Activated naive CD8-positive, alpha-beta T cell treated with anti-CD3 and anti-CD28 coated beads, Interleukin-2, amount 50 U/mL, for 24 hours (primary cell): ENCODE results near the gene KLF13.

ENCODE experiments used
- ATAC-seq: fragments of 150-1000 bp; cut with Tn5 transposase; one replicate; pipeline ENCODE4 v1.10.0; 2021
- DNase-seq: peaks from one replicate; pipeline ENCODE4 v3.0.0; 2021
- H3K27ac Mint-ChIP-seq: one replicate; pipeline ENCODE4 v1.8.0; 2021; ENCODE audit warnings: mild to moderate bottlenecking, mixed read lengths
- H3K27me3 Mint-ChIP-seq: one replicate; pipeline ENCODE4 v1.8.0; 2021; ENCODE audit warnings: mixed read lengths
- H3K36me3 Mint-ChIP-seq: one replicate; pipeline ENCODE4 v1.8.0; 2021; ENCODE audit warnings: low read depth, mixed read lengths
- H3K4me1 Mint-ChIP-seq: one replicate; pipeline ENCODE4 v1.8.0; 2021; ENCODE audit warnings: mixed read lengths
- H3K4me3 Mint-ChIP-seq: one replicate; pipeline ENCODE4 v1.8.0; 2021; ENCODE audit warnings: mild to moderate bottlenecking, moderate library complexity, mixed read lengths
- H3K9me3 Mint-ChIP-seq: one replicate; pipeline ENCODE4 v1.8.0; 2021; ENCODE audit warnings: mixed read lengths

KLF13 gene

GRCh38 chr15:31390029-31390428, 63.4 kb downstream of the KLF13 start:
- Mint-ChIP-seq H3K4me3 (no peak overlapping the region), H3K27ac (no peak overlapping the region), H3K27me3 (no peaks in the 10 kb centered on the region), H3K36me3 (no peaks in the 10 kb centered on the region), H3K9me3 (peaks cover 5% of the 10 kb centered on the region), H3K4me1 (peaks cover 59% of the 10 kb centered on the region)
- ATAC-seq (no peak), DNase-seq (peak; percentile 1)

GRCh38 chr15:31390777-31391486, 64.3 kb downstream of the KLF13 start:
- ATAC-seq (no peak), DNase-seq (peak; percentile 1)
- Mint-ChIP-seq H3K4me1 (peaks cover 54% of the 10 kb centered on the region), H3K36me3 (no peaks in the 10 kb centered on the region), H3K9me3 (peaks cover 5% of the 10 kb centered on the region), H3K27me3 (no peaks in the 10 kb centered on the region), H3K4me3 (no peak overlapping the region), H3K27ac (no peak overlapping the region)

GRCh38 chr15:31391687-31392671, 65.3 kb downstream of the KLF13 start:
- peak; percentile 87 for DNase-seq
- peak overlapping the region; percentile 82 for H3K27ac Mint-ChIP-seq

GRCh38 chr15:31392761-31393401, 66.2 kb downstream of the KLF13 start:
- peaks cover 5% of the 10 kb centered on the region for H3K9me3 Mint-ChIP-seq
- peaks cover 43% of the 10 kb centered on the region for H3K4me1 Mint-ChIP-seq
- H3K27me3 Mint-ChIP-seq: no peaks in the 10 kb centered on the region
- ATAC-seq (peak; percentile 18), DNase-seq (peak; percentile 33)
- H3K36me3 Mint-ChIP-seq: no peaks in the 10 kb centered on the region
- H3K4me3 Mint-ChIP-seq: peak overlapping the region; percentile 84
- H3K27ac Mint-ChIP-seq: peak overlapping the region; percentile 31

More at GRCh38 chr15:31391687-31392671, 65.3 kb downstream of the KLF13 start:
- peak; percentile 81 for ATAC-seq
- H3K36me3 Mint-ChIP-seq: no peaks in the 10 kb centered on the region
- peaks cover 5% of the 10 kb centered on the region for H3K9me3 Mint-ChIP-seq
- no peaks in the 10 kb centered on the region for H3K27me3 Mint-ChIP-seq
- peaks cover 46% of the 10 kb centered on the region for H3K4me1 Mint-ChIP-seq
- H3K4me3 Mint-ChIP-seq: peak overlapping the region; percentile 84

- H3K4me1 Mint-ChIP-seq: peaks cover 43% of the 10 kb centered on the region
Measured at GRCh38 chr15:31393444-31394091, 66.9 kb downstream of the KLF13 start.

GRCh38 chr15:31396881-31397560, 70.4 kb downstream of the KLF13 start:
- H3K9me3 Mint-ChIP-seq: no peaks in the 10 kb centered on the region
- no peak overlapping the region for H3K4me3 Mint-ChIP-seq
- H3K27ac Mint-ChIP-seq: no peak overlapping the region
- peaks cover 47% of the 10 kb centered on the region for H3K4me1 Mint-ChIP-seq
- no peaks in the 10 kb centered on the region for H3K27me3 Mint-ChIP-seq
- no peaks in the 10 kb centered on the region for H3K36me3 Mint-ChIP-seq
- ATAC-seq: no peak
- peak; percentile 4 for DNase-seq

More at GRCh38 chr15:31393444-31394091, 66.9 kb downstream of the KLF13 start:
- Mint-ChIP-seq H3K4me3 (peak overlapping the region; percentile 84), H3K9me3 (peaks cover 5% of the 10 kb centered on the region), H3K27ac (peak overlapping the region; percentile 70), H3K27me3 (no peaks in the 10 kb centered on the region), H3K36me3 (no peaks in the 10 kb centered on the region)
- ATAC-seq: no peak
- DNase-seq: peak; percentile 8

GRCh38 chr15:31397851-31398661, 71.4 kb downstream of the KLF13 start:
- H3K36me3 Mint-ChIP-seq: no peaks in the 10 kb centered on the region
- no peaks in the 10 kb centered on the region for H3K9me3 Mint-ChIP-seq
- peaks cover 45% of the 10 kb centered on the region for H3K4me1 Mint-ChIP-seq
- peak; percentile 7 for DNase-seq
- no peaks in the 10 kb centered on the region for H3K27me3 Mint-ChIP-seq
- H3K4me3 Mint-ChIP-seq: no peak overlapping the region
- H3K27ac Mint-ChIP-seq: peak overlapping the region; percentile 87
- ATAC-seq: no peak

GRCh38 chr15:31398677-31399301, 72.2 kb downstream of the KLF13 start:
- ATAC-seq: peak; percentile 27
- no peaks in the 10 kb centered on the region for H3K36me3 Mint-ChIP-seq
- peaks cover 43% of the 10 kb centered on the region for H3K4me1 Mint-ChIP-seq
- H3K4me3 Mint-ChIP-seq: peak overlapping the region; percentile 17
- H3K9me3 Mint-ChIP-seq: no peaks in the 10 kb centered on the region
- no peaks in the 10 kb centered on the region for H3K27me3 Mint-ChIP-seq
- peak overlapping the region; percentile 87 for H3K27ac Mint-ChIP-seq
- DNase-seq: peak; percentile 46

- Mint-ChIP-seq H3K27me3 (no peaks in the 10 kb centered on the region), H3K4me1 (peaks cover 49% of the 10 kb centered on the region), H3K9me3 (no peaks in the 10 kb centered on the region), H3K27ac (peak overlapping the region; percentile 87), H3K4me3 (peak overlapping the region; percentile 59), H3K36me3 (no peaks in the 10 kb centered on the region)
- peak; percentile 62 for DNase-seq
- peak; percentile 91 for ATAC-seq
Measured at GRCh38 chr15:31399544-31400171, 73.0 kb downstream of the KLF13 start.

GRCh38 chr15:31400222-31400927, 73.7 kb downstream of the KLF13 start:
- Mint-ChIP-seq H3K36me3 (no peaks in the 10 kb centered on the region), H3K27me3 (no peaks in the 10 kb centered on the region), H3K4me1 (peaks cover 56% of the 10 kb centered on the region), H3K9me3 (no peaks in the 10 kb centered on the region), H3K27ac (peak overlapping the region; percentile 87), H3K4me3 (peak overlapping the region; percentile 59)
- DNase-seq: no peak
- peak; percentile 65 for ATAC-seq

- Mint-ChIP-seq H3K36me3 (peaks cover 2% of the 10 kb centered on the region), H3K4me3 (no peak overlapping the region), H3K9me3 (peaks cover 4% of the 10 kb centered on the region), H3K27ac (no peak overlapping the region), H3K27me3 (no peaks in the 10 kb centered on the region), H3K4me1 (peaks cover 63% of the 10 kb centered on the region)
- ATAC-seq (no peak), DNase-seq (no peak)
Measured at GRCh38 chr15:31401282-31401681, 74.6 kb downstream of the KLF13 start.

- Mint-ChIP-seq H3K27me3 (no peaks in the 10 kb centered on the region), H3K4me1 (peaks cover 64% of the 10 kb centered on the region), H3K27ac (no peak overlapping the region), H3K4me3 (no peak overlapping the region), H3K36me3 (peaks cover 2% of the 10 kb centered on the region), H3K9me3 (peaks cover 4% of the 10 kb centered on the region)
- DNase-seq (no peak), ATAC-seq (no peak)
Measured at GRCh38 chr15:31402003-31402402, 75.4 kb downstream of the KLF13 start.
